H1 (cell line): ENCODE results near the gene MED12L. TPM values are rescaled to one million over a fixed set of nuclear protein-coding genes. Genes with fewer than 3 reads are reported as not detected.
A peak's percentile ranks its signal among the peaks of the same experiment; 100 is the strongest.

Experiments used
- CTCF ChIA-PET: fragments of 300-600 bp; sonication (Branson Sonifier 250); formaldehyde crosslinking; loops from one replicate; lab custom pipeline; 2021; ENCODE audit not compliant: partially characterized antibody; lab: Charles Lee
- POLR2A ChIA-PET: fragments of 300-600 bp; sonication (Branson Sonifier 250); formaldehyde crosslinking; loops from one replicate; lab custom pipeline; 2021; ENCODE audit warnings: inconsistent platforms; ENCODE audit not compliant: partially characterized antibody; lab: Charles Lee
- DNase-seq, 2 experiments: peaks; one replicate each; pipeline versions ENCODE4 v3.0.0 to v3.0.0-alpha.2; 2010 to 2022; ENCODE audit warnings: low spot score in 2 of 2, low read depth in 1 of 2, mixed read lengths in 1 of 2
- FAIRE-seq: peaks from 2 replicates; lab custom pipeline; 2011; peaks lifted over from hg19 to GRCh38; lab: Jason Lieb, UNC
- H2AFZ ChIP-seq: 2 replicates; pipeline ENCODE4 v1.8.1; 2012; ENCODE audit warnings: low read length, inconsistent platforms
- H2AK5ac ChIP-seq: 2 replicates; pipeline ENCODE4 v1.6.1; 2013; ENCODE audit warnings: low read depth, low read length
- H2BK120ac ChIP-seq: replicated peaks from 2 replicates; pipeline ENCODE3; 2013; ENCODE audit warnings: low read depth, low read length, inconsistent platforms
- H2BK12ac ChIP-seq: 2 replicates; pipeline ENCODE4 v1.6.1; 2013; ENCODE audit warnings: low read depth, low read length
- H2BK15ac ChIP-seq: 2 replicates; pipeline ENCODE4 v1.6.1; 2013; ENCODE audit warnings: low read length
- H2BK20ac ChIP-seq: 2 replicates; pipeline ENCODE4 v1.6.1; 2013; ENCODE audit warnings: low read length
- H2BK5ac ChIP-seq: 2 replicates; pipeline ENCODE4 v1.6.1; 2013; ENCODE audit warnings: low read depth, low read length
- H3K14ac ChIP-seq: 2 replicates; pipeline ENCODE4 v1.6.1; 2013; ENCODE audit warnings: inconsistent platforms; ENCODE audit not compliant: insufficient read length
- H3K18ac ChIP-seq: 2 replicates; pipeline ENCODE4 v1.6.1; 2013; ENCODE audit warnings: low read length; ENCODE audit errors: extremely low read depth
- H3K23ac ChIP-seq: 2 replicates; pipeline ENCODE4 v1.6.1; 2013; ENCODE audit warnings: inconsistent platforms; ENCODE audit not compliant: insufficient read length
- H3K23me2 ChIP-seq: 2 replicates; pipeline ENCODE4 v1.6.1; 2013; ENCODE audit warnings: low read depth, low read length
- H3K27ac ChIP-seq: 2 replicates; pipeline ENCODE4 v1.6.1; 2011; ENCODE audit warnings: low read depth, low read length, inconsistent platforms
- H3K27me3 ChIP-seq, 4 experiments: replicated peaks in 1 of 4; 1 replicate in 1 of 4; 2 replicates in 3 of 4; pipeline versions ENCODE4 v1.6.1 to v1.8.1; 2011 to 2013; ENCODE audit warnings: low read length in 3 of 4, mild to moderate bottlenecking in 3 of 4, inconsistent platforms in 2 of 4, mixed read lengths in 2 of 4, moderate library complexity in 1 of 4; ENCODE audit not compliant: control insufficient read depth in 3 of 4, insufficient read depth in 3 of 4; ENCODE audit errors: extremely low read depth in 1 of 4
- H3K36me3 ChIP-seq, 4 experiments: 2 replicates each; pipeline versions ENCODE4 v1.6.1 to v1.8.1; 2011 to 2013; ENCODE audit warnings: mild to moderate bottlenecking in 4 of 4, low read length in 3 of 4, moderate library complexity in 2 of 4, control low read depth in 1 of 4, inconsistent platforms in 1 of 4; ENCODE audit not compliant: insufficient read depth in 4 of 4, control insufficient read depth in 2 of 4
- H3K4ac ChIP-seq: replicated peaks from 2 replicates; pipeline ENCODE3; 2013; ENCODE audit warnings: low read length, low read depth, mixed read lengths, inconsistent platforms; ENCODE audit not compliant: insufficient read length
- H3K4me1 ChIP-seq, 4 experiments: replicated peaks in 1 of 4; 1 replicate in 1 of 4; 2 replicates in 3 of 4; pipeline versions ENCODE4 v1.6.1 to v1.8.1; 2011 to 2013; ENCODE audit warnings: low read length in 3 of 4, inconsistent platforms in 2 of 4, mixed read lengths in 1 of 4; ENCODE audit not compliant: insufficient read depth in 4 of 4, control insufficient read depth in 3 of 4
- H3K4me2 ChIP-seq, 2 experiments: 2 replicates each; pipeline versions ENCODE4 v1.6.1 to v1.8.1; 2011 to 2013; ENCODE audit warnings: low read depth in 2 of 2, low read length in 2 of 2, control low read depth in 1 of 2, inconsistent platforms in 1 of 2, mild to moderate bottlenecking in 1 of 2; ENCODE audit not compliant: insufficient read depth in 1 of 2
- H3K4me3 ChIP-seq, 4 experiments: fragments of 200-600, 300-600 bp in 1 of 4; sonication (generic), shearing (Covaris generic), sonication (Bioruptor Twin) in 1 of 4; 2 replicates each; pipeline versions ENCODE4 v1.5.1 to v1.8.1; 2011 to 2016; ENCODE audit warnings: low read length in 4 of 4, low read depth in 3 of 4, control low read depth in 2 of 4, inconsistent platforms in 2 of 4, mild to moderate bottlenecking in 2 of 4, mixed read lengths in 1 of 4, moderate library complexity in 1 of 4; ENCODE audit not compliant: insufficient read depth in 2 of 4; ENCODE audit errors: extremely low read depth in 1 of 4
- H3K56ac ChIP-seq: replicated peaks from 2 replicates; pipeline ENCODE3; 2013; ENCODE audit warnings: low read depth, mild to moderate bottlenecking, mixed read lengths, low read length, inconsistent platforms; ENCODE audit not compliant: insufficient read length
- H3K79me1 ChIP-seq: 2 replicates; pipeline ENCODE4 v1.6.1; 2013; ENCODE audit warnings: low read depth, low read length, control low read depth
- H3K79me2 ChIP-seq, 2 experiments: 2 replicates each; pipeline versions ENCODE4 v1.6.1 to v1.8.1; 2012 to 2013; ENCODE audit warnings: low read length in 2 of 2, mild to moderate bottlenecking in 2 of 2, inconsistent platforms in 1 of 2; ENCODE audit not compliant: insufficient read depth in 2 of 2, control insufficient read depth in 1 of 2
- H3K9ac ChIP-seq, 4 experiments: replicated peaks in 1 of 4; 1 replicate in 1 of 4; 2 replicates in 3 of 4; pipeline versions ENCODE4 v1.6.1 to v1.8.1; 2011 to 2013; ENCODE audit warnings: low read depth in 3 of 4, low read length in 3 of 4, control low read depth in 2 of 4, mild to moderate bottlenecking in 2 of 4, moderate library complexity in 2 of 4, inconsistent platforms in 1 of 4; ENCODE audit errors: extremely low read depth in 1 of 4
- H3K9me3 ChIP-seq, 2 experiments: 2 replicates each; pipeline versions ENCODE4 v1.6.1 to v1.8.1; 2012 to 2013; ENCODE audit warnings: mild to moderate bottlenecking in 2 of 2, moderate library complexity in 2 of 2, control low read depth in 1 of 2, inconsistent platforms in 1 of 2, low read depth in 1 of 2, low read length in 1 of 2, mixed read lengths in 1 of 2; ENCODE audit not compliant: insufficient read depth in 2 of 2
- H4K20me1 ChIP-seq, 2 experiments: replicated peaks in 1 of 2; 2 replicates each; pipeline versions ENCODE3 to v1.8.1; 2011 to 2013; ENCODE audit warnings: inconsistent platforms in 2 of 2, low read length in 2 of 2, mild to moderate bottlenecking in 1 of 2; ENCODE audit not compliant: insufficient read depth in 2 of 2, control insufficient read depth in 1 of 2
- H4K5ac ChIP-seq: 2 replicates; pipeline ENCODE4 v1.6.1; 2013; ENCODE audit warnings: low read length, low read depth, mixed read lengths, inconsistent platforms; ENCODE audit not compliant: insufficient read length
- H4K8ac ChIP-seq: 2 replicates; pipeline ENCODE4 v1.8.0; 2013; ENCODE audit warnings: mild to moderate bottlenecking, moderate library complexity, low read length, inconsistent platforms; ENCODE audit not compliant: insufficient read depth; ENCODE audit errors: extremely low read depth
- H4K91ac ChIP-seq: replicated peaks from 2 replicates; pipeline ENCODE3; 2013; ENCODE audit warnings: low read length, mixed read lengths, inconsistent platforms; ENCODE audit not compliant: insufficient read length
- EP300 ChIP-seq, 2 experiments: IDR thresholded peaks; 1 replicate in 1 of 2; 2 replicates in 1 of 2; pipeline ENCODE4 v1.6.1; 2011 to 2012; ENCODE audit warnings: low read depth in 2 of 2, low read length in 2 of 2, mild to moderate bottlenecking in 2 of 2, borderline replicate concordance in 1 of 2, inconsistent platforms in 1 of 2, moderate library complexity in 1 of 2
- JUN ChIP-seq: IDR thresholded peaks from 2 replicates; pipeline ENCODE4 v1.6.1; 2011; ENCODE audit warnings: low read depth, mild to moderate bottlenecking, improper control_type of control experiment, low read length
- KDM1A ChIP-seq: fragments of 200-600, 300-600 bp; sonication (generic); IDR thresholded peaks from 2 replicates; pipeline ENCODE4 v1.7.1; 2016; ENCODE audit warnings: mild to moderate bottlenecking, low read length, borderline replicate concordance
- SIN3A ChIP-seq, 2 experiments: IDR thresholded peaks in 1 of 2; conservative IDR thresholded peaks in 1 of 2; 2 replicates each; pipeline ENCODE4 v1.6.1; 2011 to 2012; ENCODE audit warnings: low read length in 2 of 2, improper control_type of control experiment in 1 of 2, low read depth in 1 of 2, mild to moderate bottlenecking in 1 of 2
- polyA plus RNA-seq, 7 experiments: library from polyadenylated mRNA; depleted of rRNA in 3 of 7; stranded (reverse) in 5 of 7; unstranded in 2 of 7; fragments of >200 nt in 5 of 7; fragments of 200-250 nt in 2 of 7; gene quantifications; 1 replicate in 5 of 7; 2 replicates in 1 of 7; 4 replicates in 1 of 7; pipeline versions ENCODE4 v1.2.1 to v1.2.3, GENCODE V29; 2011 to 2013; ENCODE audit warnings: missing spikeins in 2 of 7, mixed read lengths in 2 of 7
- total RNA-seq: library from RNA; stranded (reverse); fragmentation: NEBNext Ultra II Directional; extraction: Animal tissue kit (Norgen Biotek cat#: 25700); gene quantifications from 2 replicates; pipeline ENCODE4 v1.2.1, GENCODE V29; 2021
- TF ChIP-seq, protein P1 (sequence below): IDR thresholded peaks from 2 replicates; pipeline ENCODE4 v1.6.1; 2011; ENCODE audit warnings: low read length, improper control_type of control experiment

Gene MED12L
- total and polyA plus RNA-seq, 2 of the 8 experiments (the other 6 are each of a cell fraction or from before 2014, with no cell fraction given): 3.6 to 26.2 TPM

DNA sequence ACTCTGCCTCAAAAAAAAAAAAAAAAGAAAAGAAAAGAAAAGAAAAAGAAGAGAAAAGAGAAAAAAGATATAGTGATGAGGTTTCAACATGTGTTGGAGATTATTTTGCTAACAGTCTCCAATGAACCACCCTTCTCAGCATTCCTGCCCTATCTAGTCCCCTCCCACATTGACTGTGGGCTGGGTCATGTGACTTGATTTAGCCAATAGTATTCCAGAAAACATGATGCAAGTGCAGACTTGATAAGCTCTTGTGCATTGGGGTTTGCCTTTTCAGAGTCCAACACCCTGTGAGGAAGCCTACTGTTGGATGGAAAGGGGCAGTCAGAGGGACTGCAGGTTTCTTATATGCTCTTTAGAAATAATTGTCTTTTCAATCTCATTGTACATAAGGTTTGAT is 37.8 kb upstream of the MED12L start:
- Histone ChIP-seq H3K27me3 (no peaks in the 10 kb centered on the region), H2BK15ac (no peak overlapping the region), H2BK20ac (no peak overlapping the region), H3K9ac (no peak overlapping the region), H2AFZ (no peak overlapping the region; the same call in 1 of the 2 replicates), H3K23me2 (no peaks in the 10 kb centered on the region), H4K91ac (no peak overlapping the region), H4K20me1 (no peaks in the 10 kb centered on the region), H3K56ac (no peak overlapping the region), H4K8ac (no peak overlapping the region), H3K14ac (no peak overlapping the region), H3K18ac (no peak overlapping the region), H4K5ac (no peak overlapping the region), H3K79me2 (no peaks in the 10 kb centered on the region), H3K79me1 (no peaks in the 10 kb centered on the region), H2BK120ac (no peak overlapping the region), H3K4ac (no peak overlapping the region), H2BK12ac (no peak overlapping the region), H3K23ac (no peak overlapping the region), H2BK5ac (no peak overlapping the region), H3K36me3 (no peaks in the 10 kb centered on the region), H3K4me2 (no peak overlapping the region), H2AK5ac (no peak overlapping the region), H3K9me3 (no peaks in the 10 kb centered on the region), H3K4me3 (no peak overlapping the region), H3K27ac (no peak overlapping the region), H3K4me1 (no peaks in the 10 kb centered on the region)
- FAIRE-seq: peak; percentile 28
- no peak for DNase-seq
- POLR2A ChIA-PET: no interaction called here
- CTCF ChIA-PET: no interaction called here
- TF ChIP-seq SIN3A (conservative IDR thresholded peaks at IDR 0.05 in 1 of 2, IDR thresholded peaks at IDR 0.05 in 1 of 2; ENCODE audit: low read depth in 1 of 2, low read length in 2 of 2) (no peak), JUN (no peak), KDM1A (no peak), EP300 (IDR thresholded peaks at IDR 0.05; ENCODE audit: borderline replicate concordance in 1 of 2, low read depth in 2 of 2, low read length in 2 of 2) (no peak)
- TF ChIP-seq, protein P1, sequence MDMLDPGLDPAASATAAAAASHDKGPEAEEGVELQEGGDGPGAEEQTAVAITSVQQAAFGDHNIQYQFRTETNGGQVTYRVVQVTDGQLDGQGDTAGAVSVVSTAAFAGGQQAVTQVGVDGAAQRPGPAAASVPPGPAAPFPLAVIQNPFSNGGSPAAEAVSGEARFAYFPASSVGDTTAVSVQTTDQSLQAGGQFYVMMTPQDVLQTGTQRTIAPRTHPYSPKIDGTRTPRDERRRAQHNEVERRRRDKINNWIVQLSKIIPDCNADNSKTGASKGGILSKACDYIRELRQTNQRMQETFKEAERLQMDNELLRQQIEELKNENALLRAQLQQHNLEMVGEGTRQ: peak; percentile 54; the same call in 1 of the 2 replicates
